ENCODE data around the gene ZMYM3.

- TF ChIP-seq POLR2A (IDR thresholded peaks at IDR 0.05) (no peak), CTCF (IDR thresholded peaks at IDR 0.05) (no peak)
These were observed 42.9 kb upstream of the ZMYM3 start for GRCh38 chrX:71296806-71297205.

Measured in lower leg skin (tissue), 3 donors.